ENCODE data around the gene ZNF784. TPM values are rescaled to one million over a fixed set of nuclear protein-coding genes. Genes with fewer than 3 reads are reported as not detected.
A peak's percentile ranks its signal among the peaks of the same experiment; 100 is the strongest.

ZNF784 gene
- total and polyA plus RNA-seq, 2 donors (not counting 3 experiments of a cell fraction or from before 2014, with no cell fraction given) = 4.9 TPM

DNA sequence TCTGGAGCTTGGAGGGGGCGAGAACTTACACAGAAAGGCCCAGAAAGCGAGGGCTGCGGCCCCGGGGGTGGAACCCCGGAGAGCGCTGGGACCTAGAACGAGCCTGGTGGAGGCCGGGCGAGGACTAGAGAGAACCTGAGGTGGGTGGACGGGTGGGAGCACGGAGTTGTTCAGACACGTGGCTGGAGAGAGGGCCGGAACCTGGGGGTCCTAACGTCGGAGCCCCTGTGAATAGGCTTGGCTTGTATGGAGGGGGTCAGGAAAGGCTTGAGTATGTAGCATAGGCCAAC is 19.5 kb upstream of the ZNF784 start:
- CTCF ChIA-PET = interaction anchor here (0.6 kb wide), 1 partner anchor 470 kb away, joined by 4 read pairs; no protein-coding TSS in a partner anchor
- Histone ChIP-seq H3K9ac (replicated peaks; ENCODE audit: extremely low read depth, insufficient read depth, low read length) (peak overlapping the region; percentile 61), H3K4me3 (replicated peaks in 1 of 3; ENCODE audit: insufficient read depth in 1 of 3, low read depth in 1 of 3, low read length in 3 of 3) (peak overlapping the region; percentile 53 to 75 (median 61)), H3K36me3 (ENCODE audit: control insufficient read depth in 2 of 2, extremely low read depth in 1 of 2, insufficient read depth in 2 of 2, low read length in 2 of 2) (peaks cover 3 to 10% of the 10 kb centered on the region in 2 experiments), H3K27ac (ENCODE audit: insufficient read depth, low read depth, low read length) (no peak overlapping the region), H3K79me2 (ENCODE audit: control insufficient read depth, insufficient read depth, low read length) (peaks cover 23% of the 10 kb centered on the region), H2AFZ (ENCODE audit: low read depth, low read length) (no peak overlapping the region), H3K27me3 (ENCODE audit: control insufficient read depth in 2 of 2, insufficient read depth in 2 of 2, low read length in 2 of 2) (no peaks in the 10 kb centered on the region), H3K4me1 (ENCODE audit: control insufficient read depth, extremely low read depth, insufficient read depth, low read length) (peaks cover 35% of the 10 kb centered on the region), H3K9me1 (replicated peaks; ENCODE audit: control insufficient read depth, extremely low read depth, insufficient read depth, low read length) (no peaks in the 10 kb centered on the region), H3K9me3 (replicated peaks; ENCODE audit: control insufficient read depth, insufficient read depth, low read length) (no peaks in the 10 kb centered on the region), H4K20me1 (replicated peaks; ENCODE audit: control insufficient read depth, extremely low read depth, insufficient read depth, low read length) (no peaks in the 10 kb centered on the region), H3K4me2 (ENCODE audit: insufficient read depth, low read length) (peak overlapping the region; percentile 50)
- BruUV-seq (replicated peaks) = no TSS peak
- POLR2A ChIA-PET = no interaction called here
- FAIRE-seq = no peak
- no peak for DNase-seq (ENCODE audit: low read depth, low spot score)
- TF ChIP-seq, protein P1, sequence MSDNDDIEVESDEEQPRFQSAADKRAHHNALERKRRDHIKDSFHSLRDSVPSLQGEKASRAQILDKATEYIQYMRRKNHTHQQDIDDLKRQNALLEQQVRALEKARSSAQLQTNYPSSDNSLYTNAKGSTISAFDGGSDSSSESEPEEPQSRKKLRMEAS (IDR thresholded peaks at IDR 0.05; ENCODE audit: insufficient read depth, insufficient read length) = no peak
- no peak for TF ChIP-seq GATA2 (IDR thresholded peaks at IDR 0.05; ENCODE audit: insufficient read depth, insufficient read length, low read depth, low read length)
- TF ChIP-seq FOS (IDR thresholded peaks at IDR 0.05; ENCODE audit: borderline replicate concordance, insufficient read depth, low read length) = no peak
- TF ChIP-seq, protein P2, sequence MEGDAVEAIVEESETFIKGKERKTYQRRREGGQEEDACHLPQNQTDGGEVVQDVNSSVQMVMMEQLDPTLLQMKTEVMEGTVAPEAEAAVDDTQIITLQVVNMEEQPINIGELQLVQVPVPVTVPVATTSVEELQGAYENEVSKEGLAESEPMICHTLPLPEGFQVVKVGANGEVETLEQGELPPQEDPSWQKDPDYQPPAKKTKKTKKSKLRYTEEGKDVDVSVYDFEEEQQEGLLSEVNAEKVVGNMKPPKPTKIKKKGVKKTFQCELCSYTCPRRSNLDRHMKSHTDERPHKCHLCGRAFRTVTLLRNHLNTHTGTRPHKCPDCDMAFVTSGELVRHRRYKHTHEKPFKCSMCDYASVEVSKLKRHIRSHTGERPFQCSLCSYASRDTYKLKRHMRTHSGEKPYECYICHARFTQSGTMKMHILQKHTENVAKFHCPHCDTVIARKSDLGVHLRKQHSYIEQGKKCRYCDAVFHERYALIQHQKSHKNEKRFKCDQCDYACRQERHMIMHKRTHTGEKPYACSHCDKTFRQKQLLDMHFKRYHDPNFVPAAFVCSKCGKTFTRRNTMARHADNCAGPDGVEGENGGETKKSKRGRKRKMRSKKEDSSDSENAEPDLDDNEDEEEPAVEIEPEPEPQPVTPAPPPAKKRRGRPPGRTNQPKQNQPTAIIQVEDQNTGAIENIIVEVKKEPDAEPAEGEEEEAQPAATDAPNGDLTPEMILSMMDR (IDR thresholded peaks at IDR 0.05; ENCODE audit: extremely low read depth in 1 of 2, insufficient read depth in 1 of 2, low read depth in 1 of 2, low read length in 2 of 2) = no peak
- no peak for TF ChIP-seq EZH2 (IDR thresholded peaks at IDR 0.05; ENCODE audit: borderline replicate concordance, low read depth, low read length, severe bottlenecking)
- TF ChIP-seq POLR2AphosphoS5 (IDR thresholded peaks at IDR 0.05; ENCODE audit: insufficient read depth, low read depth, low read length) = no peak
- TF ChIP-seq MYC (IDR thresholded peaks at IDR 0.05; ENCODE audit: low read depth, low read length) = no peak
- no peak for TF ChIP-seq JUN (IDR thresholded peaks at IDR 0.05; ENCODE audit: borderline replicate concordance, insufficient read depth, insufficient read length, low read depth)
- no peak for TF ChIP-seq POLR2A (IDR thresholded peaks at IDR 0.05; ENCODE audit: low read depth, low read length)
- dilution Hi-C loops (cut with MboI; ENCODE audit: extremely low pct_ligation_motif_present, low sequenced_read_pairs) = no loop called here
- intact Hi-C loops (cut with micrococcal nuclease) = loop anchor here (1.0 to 5.0 kb wide), 2 partner anchors 9 to 557 kb away; no protein-coding TSS in a partner anchor

Measured in endothelial cell of umbilical vein (primary cell).